ENCODE data around the gene PSD4.

Gene PSD4

GRCh38 chr2:113208396-113208795 is 34.6 kb downstream of the PSD4 start:
- Histone ChIP-seq H3K4me2 (ENCODE audit: low read depth, low read length, poor library complexity, severe bottlenecking) (no peak overlapping the region), H3K4me3 (ENCODE audit: low read length, poor library complexity, severe bottlenecking) (no peak overlapping the region), H3F3A (ENCODE audit: low read depth) (no peaks in the 10 kb centered on the region), H3K27me3 (ENCODE audit: insufficient read depth, low read length, poor library complexity, severe bottlenecking) (no peaks in the 10 kb centered on the region), H3K36me3 (ENCODE audit: insufficient read depth, low read length) (no peaks in the 10 kb centered on the region), H3K9ac (ENCODE audit: low read depth, low read length, poor library complexity, severe bottlenecking) (no peak overlapping the region), H4K20me1 (ENCODE audit: insufficient read depth, low read length, poor library complexity, severe bottlenecking) (no peaks in the 10 kb centered on the region), H2AFZ (ENCODE audit: low read length) (no peak overlapping the region), H3K79me2 (ENCODE audit: insufficient read depth, low read length) (no peaks in the 10 kb centered on the region), H3K9me2 (replicated peaks; ENCODE audit: low read depth, low read length) (no peaks in the 10 kb centered on the region), H3K9me3 (ENCODE audit: insufficient read depth, low read depth, low read length) (no peaks in the 10 kb centered on the region), H3K4me1 (ENCODE audit: insufficient read depth, low read length, poor library complexity, severe bottlenecking) (no peaks in the 10 kb centered on the region)
- TF ChIP-seq EZH2phosphoT487 (IDR thresholded peaks at IDR 0.05; ENCODE audit: borderline replicate concordance) (no peak), CTCF (conservative IDR thresholded peaks at IDR 0.05; ENCODE audit: low read length) (no peak)

DNA sequence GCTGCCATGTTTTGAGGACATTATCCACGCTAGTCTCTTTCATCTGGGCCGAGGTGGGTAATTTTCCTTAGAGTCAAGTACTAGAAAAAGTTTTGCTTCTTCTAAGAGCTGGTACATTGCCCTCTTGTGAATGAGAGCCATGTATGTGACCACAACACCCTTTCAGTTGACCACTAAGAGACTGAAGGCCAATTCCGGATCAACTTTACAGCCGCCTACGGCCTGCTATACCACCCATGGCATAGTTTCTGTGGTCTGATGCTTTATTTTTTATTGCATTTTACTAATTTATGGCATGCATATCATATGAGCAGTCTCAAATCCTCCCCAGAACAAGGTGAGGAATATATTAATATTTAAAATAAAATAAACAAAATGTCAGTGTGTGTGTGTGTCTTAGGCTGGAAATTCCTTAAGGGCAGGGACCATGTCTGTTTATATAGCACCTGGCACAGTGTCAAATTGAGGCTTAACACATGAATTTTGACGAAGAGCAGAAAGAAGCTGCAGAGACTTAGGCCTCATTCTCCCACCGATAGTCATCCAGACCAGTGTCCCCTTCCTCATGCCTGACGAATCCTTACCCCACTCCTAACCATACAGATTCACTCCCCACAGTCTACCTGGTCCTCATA is 35.4 kb downstream of the PSD4 start:
- TF ChIP-seq CTCF (conservative IDR thresholded peaks at IDR 0.05; ENCODE audit: low read length) (no peak), EZH2phosphoT487 (IDR thresholded peaks at IDR 0.05; ENCODE audit: borderline replicate concordance) (no peak)
- no peaks in the 10 kb centered on the region for H3K9me3 ChIP-seq (ENCODE audit: insufficient read depth, low read depth, low read length)
- H3K4me1 ChIP-seq (ENCODE audit: insufficient read depth, low read length, poor library complexity, severe bottlenecking), result no peaks in the 10 kb centered on the region
- H3K4me2 ChIP-seq (ENCODE audit: low read depth, low read length, poor library complexity, severe bottlenecking), result no peak overlapping the region
- H4K20me1 ChIP-seq (ENCODE audit: insufficient read depth, low read length, poor library complexity, severe bottlenecking), result no peaks in the 10 kb centered on the region
- H2AFZ ChIP-seq (ENCODE audit: low read length), result no peak overlapping the region
- H3K36me3 ChIP-seq (ENCODE audit: insufficient read depth, low read length), result no peaks in the 10 kb centered on the region
- H3K9me2 ChIP-seq (replicated peaks; ENCODE audit: low read depth, low read length), result no peaks in the 10 kb centered on the region
- H3K4me3 ChIP-seq (ENCODE audit: low read length, poor library complexity, severe bottlenecking), result no peak overlapping the region
- H3K27me3 ChIP-seq (ENCODE audit: insufficient read depth, low read length, poor library complexity, severe bottlenecking), result no peaks in the 10 kb centered on the region
- no peaks in the 10 kb centered on the region for H3K79me2 ChIP-seq (ENCODE audit: insufficient read depth, low read length)
- no peaks in the 10 kb centered on the region for H3F3A ChIP-seq (ENCODE audit: low read depth)
- no peak overlapping the region for H3K9ac ChIP-seq (ENCODE audit: low read depth, low read length, poor library complexity, severe bottlenecking)

DNA sequence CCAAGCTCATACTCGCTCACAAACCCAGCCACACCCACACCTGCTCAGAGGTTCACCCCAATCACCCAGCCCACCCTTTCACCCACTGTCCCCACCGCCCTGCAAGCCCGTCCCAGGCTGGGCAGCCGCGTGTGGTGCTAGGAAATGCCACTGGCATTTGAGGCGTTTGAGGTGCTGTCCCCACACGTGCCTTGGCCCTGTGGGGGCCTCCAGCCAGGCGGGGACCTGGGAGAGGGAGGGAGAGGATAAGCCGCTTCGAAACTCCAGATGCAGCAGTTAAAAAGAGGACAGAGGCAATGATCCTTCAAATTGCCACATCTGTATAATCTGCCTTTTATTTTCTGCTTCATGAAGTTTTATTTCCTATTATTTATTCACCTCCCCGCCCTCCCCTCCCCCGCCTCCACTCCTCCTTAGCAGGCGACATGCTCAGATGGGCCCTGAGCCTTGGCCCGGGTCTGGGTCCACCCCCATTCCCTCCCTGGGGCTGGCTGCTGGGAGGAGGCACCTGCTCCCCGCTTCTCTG is 35.9 kb downstream of the PSD4 start:
- TF ChIP-seq EZH2phosphoT487 (IDR thresholded peaks at IDR 0.05; ENCODE audit: borderline replicate concordance), result no peak
- H4K20me1 ChIP-seq (ENCODE audit: insufficient read depth, low read length, poor library complexity, severe bottlenecking), result no peaks in the 10 kb centered on the region
- no peaks in the 10 kb centered on the region for H3K27me3 ChIP-seq (ENCODE audit: insufficient read depth, low read length, poor library complexity, severe bottlenecking)

More for the DNA sequence above, 35.9 kb downstream of the PSD4 start:
- no peaks in the 10 kb centered on the region for H3K9me2 ChIP-seq (replicated peaks; ENCODE audit: low read depth, low read length)
- no peaks in the 10 kb centered on the region for H3K79me2 ChIP-seq (ENCODE audit: insufficient read depth, low read length)
- H3K4me3 ChIP-seq (ENCODE audit: low read length, poor library complexity, severe bottlenecking), result no peak overlapping the region
- no peak overlapping the region for H3K4me2 ChIP-seq (ENCODE audit: low read depth, low read length, poor library complexity, severe bottlenecking)
- H3F3A ChIP-seq (ENCODE audit: low read depth), result no peaks in the 10 kb centered on the region
- no peak overlapping the region for H2AFZ ChIP-seq (ENCODE audit: low read length)
- H3K4me1 ChIP-seq (ENCODE audit: insufficient read depth, low read length, poor library complexity, severe bottlenecking), result no peaks in the 10 kb centered on the region
- H3K9me3 ChIP-seq (ENCODE audit: insufficient read depth, low read depth, low read length), result no peaks in the 10 kb centered on the region
- H3K9ac ChIP-seq (ENCODE audit: low read depth, low read length, poor library complexity, severe bottlenecking), result no peak overlapping the region
- H3K36me3 ChIP-seq (ENCODE audit: insufficient read depth, low read length), result no peaks in the 10 kb centered on the region

Measured in Loucy (cell line).